Endothelial cell of umbilical vein (primary cell): Measurements from ENCODE around the gene SUMF1. TPM values are rescaled to one million over a fixed set of nuclear protein-coding genes. Genes with fewer than 3 reads are reported as not detected.

Source experiments
- BruUV-seq: library from RNA; stranded (reverse); fragments of 400-500 nt; replicated peaks from 2 replicates; lab custom pipeline; 2021; lab: Mats Ljungman, UMichigan
- CTCF ChIA-PET: fragments of 300-600, 350-600 bp; sonication (Branson Sonifier 250); formaldehyde crosslinking; loops from one replicate; lab custom pipeline; 2021; ENCODE audit warnings: antibody characterized with exemption, inconsistent platforms; lab: Charles Lee
- POLR2A ChIA-PET: fragments of 300-600, 350-600 bp; sonication (Branson Sonifier 250); formaldehyde crosslinking; loops from one replicate; lab custom pipeline; 2021; ENCODE audit warnings: antibody characterized with exemption, inconsistent platforms; lab: Charles Lee
- DNase-seq: peaks from one replicate; pipeline ENCODE4 v3.0.0-alpha.2; 2011; ENCODE audit warnings: low read depth, low spot score
- FAIRE-seq: peaks from 2 replicates; lab custom pipeline; 2011; peaks lifted over from hg19 to GRCh38; lab: Jason Lieb, UNC
- H2AFZ ChIP-seq: 2 replicates; pipeline ENCODE4 v1.6.0; 2012; ENCODE audit warnings: low read depth, low read length, control low read depth, inconsistent platforms
- H3K27ac ChIP-seq: 2 replicates; pipeline ENCODE4 v1.5.1; 2011; ENCODE audit warnings: low read depth, mild to moderate bottlenecking, control low read depth, low read length, moderate library complexity; ENCODE audit not compliant: insufficient read depth
- H3K27me3 ChIP-seq, 2 experiments: 2 replicates each; pipeline versions ENCODE4 v1.6.0 to v1.6.1; 2011; ENCODE audit warnings: low read length in 2 of 2, mixed read lengths in 1 of 2; ENCODE audit not compliant: control insufficient read depth in 2 of 2, insufficient read depth in 2 of 2
- H3K36me3 ChIP-seq, 2 experiments: 2 replicates in 1 of 2; 3 replicates in 1 of 2; pipeline ENCODE4 v1.5.1; 2011; ENCODE audit warnings: low read length in 2 of 2, mild to moderate bottlenecking in 1 of 2, moderate library complexity in 1 of 2; ENCODE audit not compliant: control insufficient read depth in 2 of 2, insufficient read depth in 2 of 2; ENCODE audit errors: extremely low read depth in 1 of 2
- H3K4me1 ChIP-seq: 3 replicates; pipeline ENCODE4 v1.5.1; 2011; ENCODE audit warnings: mild to moderate bottlenecking, low read length; ENCODE audit not compliant: control insufficient read depth, insufficient read depth; ENCODE audit errors: extremely low read depth
- H3K4me2 ChIP-seq: 2 replicates; pipeline ENCODE4 v1.6.1; 2011; ENCODE audit warnings: low read length, control low read depth, mixed read lengths; ENCODE audit not compliant: insufficient read depth
- H3K4me3 ChIP-seq, 3 experiments: fragments of 200-600 bp in 1 of 3; sonication (generic), shearing (Covaris generic) in 1 of 3; replicated peaks in 1 of 3; 2 replicates each; pipeline ENCODE4 v1.5.1; 2011 to 2016; ENCODE audit warnings: control low read depth in 3 of 3, low read length in 3 of 3, mild to moderate bottlenecking in 2 of 3, inconsistent platforms in 1 of 3, low read depth in 1 of 3, moderate library complexity in 1 of 3; ENCODE audit not compliant: insufficient read depth in 1 of 3
- H3K79me2 ChIP-seq: 2 replicates; pipeline ENCODE4 v1.6.0; 2012; ENCODE audit warnings: low read length, inconsistent platforms; ENCODE audit not compliant: control insufficient read depth, insufficient read depth
- H3K9ac ChIP-seq: replicated peaks from 2 replicates; pipeline ENCODE3; 2011; ENCODE audit warnings: low read length, control low read depth; ENCODE audit not compliant: insufficient read depth; ENCODE audit errors: extremely low read depth
- H3K9me1 ChIP-seq: replicated peaks from 3 replicates; pipeline ENCODE4 v1.6.0; 2011; ENCODE audit warnings: mild to moderate bottlenecking, low read length; ENCODE audit not compliant: control insufficient read depth, insufficient read depth; ENCODE audit errors: extremely low read depth
- H3K9me3 ChIP-seq: replicated peaks from 2 replicates; pipeline ENCODE4 v1.5.1; 2012; ENCODE audit warnings: low read length, inconsistent platforms; ENCODE audit not compliant: control insufficient read depth, insufficient read depth
- H4K20me1 ChIP-seq: replicated peaks from 2 replicates; pipeline ENCODE3; 2011; ENCODE audit warnings: mild to moderate bottlenecking, low read length; ENCODE audit not compliant: control insufficient read depth, insufficient read depth; ENCODE audit errors: extremely low read depth
- CTCF ChIP-seq, 2 donors: IDR thresholded peaks; 1 replicate in 1 of 2; 2 replicates in 1 of 2; pipeline ENCODE4 v1.5.1; 2011; ENCODE audit warnings: low read length in 2 of 2, mild to moderate bottlenecking in 2 of 2, moderate library complexity in 2 of 2, control low read depth in 1 of 2, inconsistent platforms in 1 of 2, low read depth in 1 of 2; ENCODE audit not compliant: insufficient read depth in 1 of 2; ENCODE audit errors: extremely low read depth in 1 of 2
- EZH2 ChIP-seq: IDR thresholded peaks from 2 replicates; pipeline ENCODE4 v1.6.1; 2012; ENCODE audit warnings: borderline replicate concordance, low read depth, mild to moderate bottlenecking, moderate library complexity, low read length, inconsistent platforms; ENCODE audit not compliant: severe bottlenecking
- FOS ChIP-seq: IDR thresholded peaks from 2 replicates; pipeline ENCODE4 v1.6.1; 2011; ENCODE audit warnings: mild to moderate bottlenecking, low read length, moderate library complexity, borderline replicate concordance; ENCODE audit not compliant: insufficient read depth
- GATA2 ChIP-seq: IDR thresholded peaks from 2 replicates; pipeline ENCODE4 v1.7.0; 2011; ENCODE audit warnings: low read depth, mild to moderate bottlenecking, moderate library complexity, mixed read lengths, low read length; ENCODE audit not compliant: insufficient read length, insufficient read depth
- JUN ChIP-seq: IDR thresholded peaks from 2 replicates; pipeline ENCODE4 v1.6.1; 2011; ENCODE audit warnings: borderline replicate concordance, low read depth; ENCODE audit not compliant: insufficient read length, insufficient read depth
- MAX ChIP-seq: IDR thresholded peaks from 2 replicates; pipeline ENCODE4 v1.6.1; 2011; ENCODE audit not compliant: insufficient read depth, insufficient read length
- MYC ChIP-seq: IDR thresholded peaks from one replicate; pipeline ENCODE4 v1.6.1; 2011; ENCODE audit warnings: mild to moderate bottlenecking, low read depth, low read length
- POLR2A ChIP-seq: IDR thresholded peaks from 2 replicates; pipeline ENCODE4 v1.6.1; 2012; ENCODE audit warnings: low read depth, mild to moderate bottlenecking, control low read depth, low read length
- POLR2AphosphoS5 ChIP-seq: IDR thresholded peaks from 2 replicates; pipeline ENCODE4 v1.6.1; 2012; ENCODE audit warnings: low read depth, mild to moderate bottlenecking, control low read depth, low read length, moderate library complexity; ENCODE audit not compliant: insufficient read depth
- dilution Hi-C: fragments of 300-500 bp; cut with MboI; formaldehyde crosslinking; loops from one replicate; pipeline ENCODE4 v1.15.0; 2019; ENCODE audit warnings: low sequenced_read_pairs; ENCODE audit not compliant: extremely low pct_ligation_motif_present
- intact Hi-C: fragments of 100-400 bp; cut with micrococcal nuclease; formaldehyde crosslinking; loops from one replicate; pipeline ENCODE4 v1.10.0; 2022
- polyA plus RNA-seq, 4 experiments: library from polyadenylated mRNA; depleted of rRNA in 3 of 4; stranded (reverse) in 3 of 4; unstranded in 1 of 4; fragments of >200 nt; gene quantifications; 2 replicates each; pipeline versions ENCODE4 v1.2.1 to v1.2.3, GENCODE V29; 2011 to 2012; ENCODE audit warnings: missing spikeins in 1 of 4
- total RNA-seq: library from RNA; stranded (reverse); gene quantifications from 2 replicates; pipeline ENCODE4 v1.2.3, GENCODE V29; 2021

The SUMF1 gene
- total and polyA plus RNA-seq, 2 donors (not counting 3 experiments of a cell fraction or from before 2014, with no cell fraction given): 31.5 to 46.8 TPM

- dilution Hi-C loops (no loop called here), intact Hi-C loops (no loop called here)
- FAIRE-seq (no peak), DNase-seq (no peak)
- no peak overlapping the region for H3K4me2 ChIP-seq
- H3K36me3 ChIP-seq: no peaks in the 10 kb centered on the region
- H4K20me1 ChIP-seq: peaks cover 2% of the 10 kb centered on the region
- H3K27me3 ChIP-seq: no peaks in the 10 kb centered on the region
- H3K4me1 ChIP-seq: no peaks in the 10 kb centered on the region
- no peaks in the 10 kb centered on the region for H3K9me3 ChIP-seq
- CTCF ChIA-PET: no interaction called here
- no peak overlapping the region for H2AFZ ChIP-seq
- TF ChIP-seq MAX: no peak
- no peak for TF ChIP-seq CTCF (IDR thresholded peaks at IDR 0.05; ENCODE audit: extremely low read depth in 1 of 2, insufficient read depth in 1 of 2, low read depth in 1 of 2, low read length in 2 of 2)
- TF ChIP-seq FOS: no peak
- no peak for TF ChIP-seq POLR2AphosphoS5
- no peak for TF ChIP-seq POLR2A
- no peak for TF ChIP-seq MYC
- no peak for TF ChIP-seq GATA2
- TF ChIP-seq EZH2: no peak
- no peak for TF ChIP-seq JUN
- H3K9ac ChIP-seq: no peak overlapping the region
- no peaks in the 10 kb centered on the region for H3K9me1 ChIP-seq
- H3K79me2 ChIP-seq: no peaks in the 10 kb centered on the region
- POLR2A ChIA-PET: no interaction called here
- BruUV-seq: no TSS peak
- H3K27ac ChIP-seq: no peak overlapping the region
- no peak overlapping the region for H3K4me3 ChIP-seq
Observed at GRCh38 chr3:4376499-4376898, 90.6 kb downstream of the SUMF1 start.
